Mesenteric fat pad (tissue), 1 donor: ENCODE data around the gene FAM174A. TPM values are rescaled to one million over a fixed set of nuclear protein-coding genes. Genes with fewer than 3 reads are reported as not detected.
"Not testable (repeated sequence)": the region's sequence is repeated elsewhere in the genome, so short reads cannot be mapped to it uniquely, and the experiment has no call there.

Experiments
- DNase-seq: peaks from one replicate; pipeline ENCODE4 v3.0.0-alpha.2; 2020; ENCODE audit warnings: low spot score
- total RNA-seq: library from RNA; stranded (reverse); fragmentation: NEBNext Ultra II Directional; extraction: Animal tissue kit (Norgen Biotek cat#: 25700); gene quantifications from one replicate; pipeline ENCODE4 v1.2.1, GENCODE V29; 2021
- donor health status: DM: yes; HTN: yes; CAD: no.

The FAM174A gene
- total RNA-seq, 1 donor from 2014 or later: 14.1 TPM

DNA sequence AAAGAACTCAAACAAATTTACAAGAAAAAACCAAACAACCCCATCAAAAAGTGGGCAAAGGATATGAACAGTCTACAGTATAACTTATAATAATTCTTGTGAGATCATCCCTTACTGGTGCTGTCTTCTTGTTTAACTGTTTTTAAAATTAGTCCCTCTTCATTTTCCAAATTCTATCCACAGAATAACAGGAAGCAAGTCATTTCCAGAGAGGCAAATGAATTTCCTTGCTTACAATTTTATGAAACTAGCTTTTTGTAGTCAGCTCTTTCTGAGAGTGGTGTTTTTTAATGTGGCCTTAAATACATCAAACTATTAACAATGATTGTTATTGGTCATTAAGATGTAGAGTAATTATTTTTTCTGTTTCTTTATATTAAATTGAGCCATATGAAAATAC, 40.6 kb downstream of the FAM174A start:
- no peak for DNase-seq

DNA sequence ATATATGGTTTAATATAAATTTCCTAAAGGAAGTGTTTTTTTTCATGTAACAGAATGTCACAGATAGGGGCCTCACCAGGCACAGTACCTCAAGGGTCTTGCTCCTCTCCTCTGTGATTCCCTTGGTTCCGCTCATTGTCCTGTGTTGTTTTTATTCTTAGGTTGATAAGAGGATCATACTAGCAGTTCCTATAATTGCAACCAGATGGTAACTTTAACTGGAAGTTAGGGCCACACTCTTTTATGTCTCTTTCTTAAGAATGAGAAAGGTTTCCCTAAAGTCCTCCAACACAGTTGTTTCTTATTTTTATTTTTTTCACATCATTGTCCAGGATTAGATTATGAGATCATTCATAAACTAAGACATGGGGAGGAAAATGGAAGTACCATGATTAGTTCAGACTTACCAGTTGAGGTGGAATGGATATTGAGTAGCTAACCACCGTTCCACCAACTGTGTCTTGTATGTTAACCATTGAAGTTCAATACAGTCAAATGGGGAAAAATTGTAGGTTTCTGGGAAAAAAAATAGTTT, 41.1 kb downstream of the FAM174A start:
- DNase-seq: no peak

DNA sequence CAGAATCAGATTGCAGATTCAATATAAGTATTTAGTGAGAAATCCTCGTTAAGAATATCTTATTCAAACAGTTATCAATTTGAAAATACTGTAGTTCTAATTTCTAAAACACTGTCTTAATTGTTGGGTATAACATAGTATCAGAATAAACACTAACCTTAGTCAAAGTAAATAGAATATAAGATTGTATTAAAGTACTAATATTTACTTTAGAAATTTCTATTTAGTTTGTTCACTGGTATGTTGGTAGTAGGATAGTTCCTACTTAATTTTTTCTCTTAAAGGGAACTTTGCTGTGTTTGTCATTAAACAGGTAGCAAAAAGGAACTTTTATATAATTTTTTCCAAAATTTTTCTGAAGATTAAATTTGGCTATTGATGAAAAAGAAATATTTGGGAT, 42.3 kb downstream of the FAM174A start:
- no peak for DNase-seq

DNA sequence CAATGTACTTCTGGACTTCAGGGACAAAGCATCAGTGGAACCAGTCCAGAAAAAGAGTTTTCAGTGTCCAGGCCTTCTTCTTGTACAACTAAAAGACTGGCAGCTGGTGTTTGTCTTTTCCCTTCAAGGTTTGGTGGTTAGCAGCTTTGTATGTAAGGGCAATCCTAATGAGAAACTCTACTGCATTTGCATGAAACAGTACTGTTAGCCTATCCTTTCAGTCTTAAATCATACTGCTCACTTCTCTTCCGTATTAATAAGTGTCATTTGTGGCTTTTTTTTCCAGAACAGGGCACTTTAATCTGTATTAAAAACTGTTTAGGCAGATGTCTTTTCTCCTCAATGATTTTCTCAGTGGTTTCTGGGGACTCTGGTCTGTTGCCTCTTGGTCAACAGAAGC, 48.9 kb downstream of the FAM174A start:
- DNase-seq: no peak

DNA sequence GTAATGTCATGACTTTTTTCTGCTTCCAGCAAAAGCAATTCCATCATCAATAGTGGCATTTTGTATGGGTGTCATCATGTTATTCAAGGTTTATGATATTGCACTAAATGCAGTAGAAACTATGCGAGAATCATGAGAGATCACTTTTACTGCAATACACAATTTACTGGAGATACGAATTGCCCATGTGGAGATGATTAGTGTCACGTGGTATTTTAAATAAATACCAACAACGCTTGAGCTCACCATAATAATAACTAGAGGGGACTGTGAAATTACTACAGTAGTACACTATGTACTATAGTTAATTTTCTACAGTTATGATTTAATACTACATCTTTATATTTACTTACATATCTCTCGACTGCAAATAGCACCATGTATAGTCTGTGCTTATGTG, 49.7 kb downstream of the FAM174A start:
- DNase-seq: no peak

DNA sequence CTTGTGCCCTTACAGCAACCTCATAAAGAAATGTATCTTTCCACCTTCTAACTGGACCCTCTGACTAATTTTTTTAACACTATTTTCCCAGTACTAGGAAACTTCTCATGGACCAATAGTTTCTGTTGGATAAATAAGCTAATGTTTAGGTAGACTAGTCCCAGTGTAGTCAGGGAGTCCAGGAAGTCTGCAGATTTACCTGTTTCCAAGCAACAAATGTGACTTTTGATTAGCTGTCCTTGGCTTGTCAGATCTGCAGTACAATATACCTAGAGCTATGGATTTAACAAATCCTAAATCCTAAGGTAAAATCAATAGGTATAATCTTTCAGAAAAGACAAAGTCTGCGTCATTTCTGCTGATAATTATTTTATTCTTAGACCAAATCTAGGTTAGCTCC, 55.7 kb downstream of the FAM174A start:
- no peak for DNase-seq

DNA sequence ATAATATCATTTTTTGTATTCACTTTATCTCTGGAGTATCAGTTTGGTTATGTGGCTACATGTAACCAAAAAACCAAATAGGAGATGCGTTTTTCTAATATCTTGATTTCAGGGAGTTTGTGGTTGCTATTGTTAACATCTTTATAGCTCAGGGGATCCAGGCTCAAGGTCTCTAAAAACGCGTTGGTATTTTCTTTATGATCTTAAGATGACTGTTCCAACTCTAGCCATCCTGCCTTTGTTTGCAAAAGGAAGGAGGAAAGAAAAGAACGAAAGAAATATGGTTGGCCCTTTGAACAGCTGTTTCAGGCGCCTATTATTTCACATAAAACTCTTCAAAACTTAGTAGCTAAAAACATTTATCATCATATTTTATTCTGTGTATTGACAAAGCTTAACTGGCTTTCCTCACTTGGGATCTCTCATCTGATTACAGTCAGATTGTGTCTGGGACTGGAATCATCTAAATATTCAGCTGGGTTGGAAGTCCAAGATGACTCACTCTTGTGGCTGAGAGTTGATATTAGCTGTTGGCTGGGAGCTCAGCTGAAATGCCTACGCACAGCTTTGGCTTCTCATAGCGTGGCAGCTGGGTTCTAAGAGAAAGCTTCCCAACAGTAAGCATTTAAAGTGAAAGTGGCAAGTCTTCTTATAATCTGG, 60.1 kb downstream of the FAM174A start:
- DNase-seq: no peak

DNA sequence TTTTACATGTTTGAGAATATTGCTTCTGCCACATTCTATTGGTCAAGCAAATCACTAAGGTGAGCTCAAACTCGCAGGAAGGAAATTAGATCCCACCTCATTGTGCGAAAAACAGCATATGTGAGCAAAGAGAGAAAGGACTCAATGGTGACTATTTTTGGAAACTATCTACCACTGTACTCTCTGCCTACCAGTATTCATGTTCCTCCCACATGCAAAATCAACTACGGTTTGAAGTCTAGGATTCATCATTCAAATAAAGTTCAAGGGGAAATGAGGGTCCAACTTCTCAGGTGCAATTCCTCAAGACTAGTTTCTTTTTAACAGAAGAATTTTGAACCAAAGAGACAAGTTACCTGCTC, 60.6 kb downstream of the FAM174A start:
- DNase-seq: no peak

DNA sequence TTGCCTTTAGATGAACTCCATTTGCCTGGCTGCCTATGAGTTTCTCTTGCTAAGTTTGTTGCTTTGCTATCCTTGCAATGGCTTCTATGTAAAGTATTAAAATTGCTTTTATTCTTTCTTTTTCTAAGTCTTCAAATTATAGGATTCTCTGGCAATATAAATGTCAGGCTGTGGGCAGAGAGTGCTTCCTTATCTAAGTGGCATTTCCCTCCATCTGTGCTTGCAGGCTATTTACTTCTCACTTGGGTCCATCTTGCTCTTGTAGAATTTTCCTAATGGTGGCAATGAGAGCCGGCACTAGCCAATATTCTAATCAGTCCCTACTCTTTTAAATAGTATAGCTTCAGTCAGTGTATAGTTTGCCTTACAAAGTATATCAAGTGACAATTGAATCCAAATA, 63.3 kb downstream of the FAM174A start:
- no peak for DNase-seq

DNA sequence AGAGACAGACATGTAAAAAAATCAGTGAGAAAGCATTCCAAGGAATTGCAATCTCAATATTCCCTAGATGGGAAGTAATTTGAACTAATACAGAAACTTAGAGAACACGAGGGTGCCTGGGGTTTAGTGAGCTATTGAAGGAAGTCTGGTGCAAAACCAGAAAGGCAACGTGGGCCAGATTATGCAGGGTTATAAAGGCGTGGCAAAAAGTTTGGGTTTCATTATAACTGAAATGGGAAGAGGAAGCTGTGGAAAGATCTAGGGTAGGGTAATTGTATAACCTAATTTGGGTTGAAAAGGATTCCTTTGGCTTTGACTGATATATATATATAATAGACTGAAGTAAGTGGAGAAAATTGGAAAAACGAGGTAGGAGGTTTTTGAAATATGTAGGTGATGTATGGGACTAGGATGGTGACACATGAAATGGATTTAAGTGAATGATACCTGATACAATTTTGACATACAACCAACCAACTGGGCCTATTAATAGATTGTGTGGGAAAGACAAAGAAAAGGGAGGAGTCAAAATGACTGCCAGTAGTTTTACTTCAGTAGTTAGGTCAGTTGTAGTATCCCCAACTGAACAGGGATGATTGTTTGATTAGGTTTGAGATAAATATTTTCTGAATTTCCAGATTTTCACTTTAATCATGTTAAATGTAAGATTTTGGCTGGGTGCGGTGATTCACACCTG, 65.3 kb downstream of the FAM174A start:
- no peak for DNase-seq

DNA sequence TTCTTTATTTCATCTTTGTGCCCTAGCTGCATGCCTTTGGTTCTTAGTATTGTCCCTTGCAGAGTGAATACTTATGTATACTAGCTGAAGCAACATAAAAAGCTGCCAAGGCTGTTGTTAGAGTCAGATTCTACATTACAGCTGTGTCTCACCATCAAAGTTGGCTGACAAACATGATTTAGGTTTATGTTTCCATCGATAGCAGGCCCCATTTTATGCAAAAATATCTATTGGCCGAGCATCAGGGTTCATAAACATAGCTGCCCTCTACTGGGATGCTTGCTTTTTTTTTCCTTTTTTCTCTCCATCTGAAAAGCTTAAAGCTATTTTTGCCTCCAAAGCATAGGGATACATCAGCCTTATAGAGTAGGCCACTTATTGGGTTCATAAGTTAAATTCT, 68.0 kb downstream of the FAM174A start:
- DNase-seq: no peak

DNA sequence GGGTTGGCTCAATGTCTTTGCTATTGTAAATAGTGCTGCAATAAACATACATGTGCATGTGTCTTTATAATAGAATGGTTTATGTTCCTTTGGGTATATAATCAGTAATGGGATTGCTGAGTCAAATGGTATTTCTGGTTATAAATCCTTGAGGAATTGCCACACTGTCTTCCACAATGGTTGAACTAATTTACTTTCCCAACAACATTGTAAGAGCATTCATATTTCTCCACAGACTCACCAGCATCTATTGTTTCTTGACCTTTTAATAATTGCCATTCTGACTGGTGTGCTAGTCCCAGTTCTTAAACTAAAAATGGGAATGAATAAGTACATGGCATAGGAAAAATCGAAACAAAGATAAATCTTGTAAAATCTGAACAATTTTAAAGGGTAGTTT, 68.8 kb downstream of the FAM174A start:
- not testable (repeated sequence) for DNase-seq

DNA sequence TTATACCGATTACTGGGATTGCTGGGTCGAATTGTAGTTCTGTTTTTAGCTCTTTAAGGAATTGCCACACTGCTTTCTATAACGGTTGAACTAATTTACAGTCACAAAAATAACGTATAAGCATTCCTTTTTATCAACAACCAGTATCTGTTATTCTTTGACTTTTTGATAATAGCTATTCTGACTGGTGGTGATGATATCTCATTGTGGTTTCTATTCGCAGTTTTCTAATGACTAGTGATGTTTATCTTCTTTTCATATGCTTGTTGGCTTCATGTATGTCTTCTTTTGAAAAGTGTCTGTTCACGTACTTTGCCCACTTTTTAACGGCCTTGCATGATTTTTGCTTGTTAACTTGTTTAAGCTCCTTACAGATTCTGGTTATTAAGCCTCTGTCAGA, 74.4 kb downstream of the FAM174A start:
- DNase-seq: no peak

DNA sequence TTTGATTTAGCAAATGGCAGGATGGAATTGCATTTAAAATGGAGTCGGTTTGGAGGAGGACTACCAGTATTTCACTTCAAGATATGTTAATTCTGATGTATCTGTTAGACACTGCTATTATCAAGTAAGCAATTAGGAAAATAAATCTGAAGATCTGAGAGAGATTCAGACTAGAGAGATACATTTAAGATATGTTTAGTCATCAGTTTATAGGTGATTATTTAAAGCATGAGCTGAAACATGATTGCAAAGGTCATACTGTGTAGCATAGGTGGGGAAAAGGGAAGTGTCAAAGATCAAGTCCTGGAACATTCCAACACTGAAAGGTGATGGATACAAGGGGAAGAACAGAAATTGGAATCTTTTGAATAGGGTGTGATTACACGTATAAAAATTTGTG, 79.1 kb downstream of the FAM174A start:
- DNase-seq: no peak

DNA sequence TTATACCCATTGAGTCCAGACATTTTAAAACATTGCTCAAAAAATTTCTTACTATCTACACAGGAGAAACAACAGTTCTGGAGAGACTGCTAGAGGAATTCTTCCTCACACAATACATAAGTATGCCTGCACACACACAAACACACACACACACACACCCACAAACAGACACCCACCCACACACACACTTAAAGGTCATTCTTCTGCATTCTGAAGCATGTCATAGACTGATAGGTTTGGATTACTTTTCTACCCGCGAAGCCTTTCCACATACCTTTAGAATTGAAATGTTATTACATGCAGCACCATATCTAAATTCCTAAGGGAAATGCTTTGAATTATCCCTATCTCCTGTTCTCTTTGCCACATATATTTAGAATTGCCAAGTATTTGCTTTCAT, 80.2 kb downstream of the FAM174A start:
- DNase-seq: no peak

DNA sequence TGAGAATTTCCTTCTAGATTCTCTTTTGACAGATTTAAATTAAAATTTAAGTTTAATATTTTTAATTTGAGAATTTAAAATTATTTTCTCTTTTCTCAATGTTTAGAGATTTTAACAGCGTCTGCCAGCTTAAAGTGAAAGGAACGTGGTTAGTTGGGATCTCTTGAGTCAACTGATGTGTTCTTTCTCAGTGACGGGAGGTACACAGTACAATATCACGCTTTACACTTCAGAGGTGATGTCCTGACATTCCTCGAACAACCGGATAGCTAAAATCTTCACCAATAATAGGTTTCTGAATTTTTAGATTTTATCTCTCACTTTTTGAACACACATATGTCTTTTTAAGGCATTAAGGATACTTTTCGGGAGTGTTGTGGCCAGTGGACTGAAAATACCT, 81.1 kb downstream of the FAM174A start:
- DNase-seq: no peak

DNA sequence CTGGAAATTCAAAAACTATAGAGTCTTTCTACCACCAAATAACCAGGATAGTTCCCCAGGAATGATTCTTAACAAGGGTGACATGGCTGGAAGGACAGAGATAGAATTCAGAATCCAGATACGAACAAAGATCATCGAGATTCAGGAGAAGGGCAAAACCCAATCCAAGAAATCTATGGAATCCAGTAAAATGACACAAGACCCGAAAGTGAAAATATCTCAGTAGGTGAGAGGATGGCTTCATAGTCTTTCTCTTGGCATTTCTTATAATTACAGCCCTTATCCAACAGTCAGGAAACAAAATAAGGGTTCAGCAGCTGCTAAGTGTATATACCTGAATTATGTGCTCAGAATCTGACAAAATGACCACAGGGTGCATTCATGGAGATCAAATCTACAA, 81.8 kb downstream of the FAM174A start:
- no peak for DNase-seq

DNA sequence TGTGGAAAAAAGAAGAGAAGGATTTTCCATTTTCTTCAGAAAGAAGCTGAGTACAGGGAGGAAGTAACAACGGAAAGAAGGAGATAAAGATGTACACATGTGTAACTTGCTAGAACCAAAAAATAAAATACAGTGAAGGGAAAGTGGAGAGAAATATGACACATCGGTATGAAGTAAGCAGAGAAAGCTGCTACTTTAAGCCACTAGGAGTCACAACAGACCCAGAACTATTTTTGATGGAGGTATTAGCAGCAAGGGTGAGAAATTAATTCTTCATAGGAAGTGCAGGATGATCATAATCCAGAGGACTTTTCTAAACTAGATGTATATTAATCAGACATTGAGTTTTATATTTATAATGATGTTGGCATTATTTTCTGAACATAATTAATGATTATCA, 88.5 kb downstream of the FAM174A start:
- no peak for DNase-seq

DNA sequence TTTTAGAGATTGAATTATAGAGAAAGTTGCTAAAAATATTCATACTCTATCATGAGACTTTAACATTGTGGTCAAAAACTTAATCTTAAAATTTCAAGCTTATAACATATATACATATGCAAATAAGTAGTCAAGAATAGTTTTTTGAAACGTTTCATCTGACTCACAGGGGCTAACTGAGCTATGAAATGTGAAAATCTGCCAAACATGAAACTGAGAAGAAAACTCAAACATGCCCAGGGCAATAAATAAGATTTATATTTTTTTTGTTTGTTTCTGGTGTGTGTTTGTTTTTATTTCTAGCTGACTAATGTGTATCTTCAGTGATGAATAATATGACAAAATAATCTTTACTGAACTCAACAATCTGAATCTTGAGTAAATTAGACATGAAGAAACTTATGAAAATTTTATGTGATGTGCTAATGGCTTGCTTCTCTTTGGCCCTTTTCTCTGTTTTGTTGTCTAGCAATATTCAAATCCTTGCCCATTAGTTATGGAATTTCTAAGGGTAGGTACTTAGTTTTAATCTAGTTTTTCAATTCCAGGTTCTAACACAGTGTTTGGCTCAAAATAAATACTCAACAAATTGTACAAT, 99.9 kb downstream of the FAM174A start:
- no peak for DNase-seq
